KMS-11 (cell line): ENCODE data around the gene IL13.
A peak's percentile ranks its signal among the peaks of the same experiment; 100 is the strongest.

Source experiments
- H2AFZ ChIP-seq: fragments of 200-600 bp; sonication (generic); 2 replicates; pipeline ENCODE4 v1.6.1; 2016; ENCODE audit warnings: antibody characterized with exemption, mixed run types, low read depth
- H3K27ac ChIP-seq: fragments of 200-600 bp; sonication (generic); 2 replicates; pipeline ENCODE4 v1.6.1; 2016; ENCODE audit warnings: mild to moderate bottlenecking, mixed run types
- H3K27me3 ChIP-seq: fragments of 200-600 bp; sonication (generic); 2 replicates; pipeline ENCODE4 v1.6.1; 2017; ENCODE audit warnings: mild to moderate bottlenecking, low read depth, mixed run types, moderate library complexity; ENCODE audit not compliant: insufficient read depth
- H3K36me3 ChIP-seq: fragments of 200-600 bp; sonication (generic); 2 replicates; pipeline ENCODE4 v1.6.1; 2017; ENCODE audit warnings: mild to moderate bottlenecking, mixed run types; ENCODE audit not compliant: insufficient read depth
- H3K4me1 ChIP-seq: fragments of 200-600 bp; sonication (generic); 2 replicates; pipeline ENCODE4 v1.6.1; 2016; ENCODE audit warnings: mild to moderate bottlenecking, low read depth, mixed run types; ENCODE audit not compliant: poor library complexity, severe bottlenecking
- H3K4me2 ChIP-seq: fragments of 200-600 bp; sonication (generic); 2 replicates; pipeline ENCODE4 v1.7.0; 2016; ENCODE audit warnings: mild to moderate bottlenecking, mixed run types
- H3K4me3 ChIP-seq: fragments of 200-600 bp; sonication (generic); IDR thresholded peaks from 2 replicates; pipeline ENCODE4 v1.6.1; 2017; ENCODE audit warnings: low read depth, low read length, mixed read lengths; ENCODE audit not compliant: insufficient read depth
- H3K79me2 ChIP-seq: fragments of 200-600 bp; sonication (generic); 2 replicates; pipeline ENCODE4 v1.6.1; 2016; ENCODE audit warnings: low read depth, mixed run types; ENCODE audit not compliant: insufficient read depth
- H3K9ac ChIP-seq: fragments of 200-600 bp; sonication (generic); 2 replicates; pipeline ENCODE4 v1.6.1; 2016; ENCODE audit warnings: mild to moderate bottlenecking, mixed run types
- H4K20me1 ChIP-seq: fragments of 200-600 bp; sonication (generic); 2 replicates; pipeline ENCODE4 v1.6.1; 2016; ENCODE audit warnings: mild to moderate bottlenecking, mixed run types; ENCODE audit not compliant: insufficient read depth
- CTCF ChIP-seq: fragments of 200-600 bp; sonication (generic); conservative IDR thresholded peaks from 2 replicates; pipeline ENCODE4 v1.6.1; 2017; ENCODE audit warnings: low read depth, mild to moderate bottlenecking, antibody characterized with exemption, low read length, moderate library complexity, mixed read lengths

Gene IL13

GRCh38 chr5:132661231-132662003 is 3.4 kb downstream of the IL13 start:
- Histone ChIP-seq H3K4me1 (peaks cover 12% of the 10 kb centered on the region), H3K27me3 (no peaks in the 10 kb centered on the region), H3K27ac (no peak overlapping the region), H4K20me1 (no peaks in the 10 kb centered on the region), H3K79me2 (no peaks in the 10 kb centered on the region), H3K9ac (no peak overlapping the region), H3K4me3 (no peak overlapping the region), H2AFZ (no peak overlapping the region), H3K4me2 (no peak overlapping the region), H3K36me3 (no peaks in the 10 kb centered on the region)
- no peak for TF ChIP-seq CTCF

GRCh38 chr5:132662004-132662401 is 4.0 kb downstream of the IL13 start:
- no peaks in the 10 kb centered on the region for H3K36me3 ChIP-seq
- no peak overlapping the region for H3K4me3 ChIP-seq
- no peak overlapping the region for H3K9ac ChIP-seq
- H4K20me1 ChIP-seq: no peaks in the 10 kb centered on the region
- H3K4me1 ChIP-seq: peaks cover 12% of the 10 kb centered on the region
- no peak for TF ChIP-seq CTCF
- H3K27me3 ChIP-seq: no peaks in the 10 kb centered on the region
- no peak overlapping the region for H2AFZ ChIP-seq
- H3K79me2 ChIP-seq: no peaks in the 10 kb centered on the region
- H3K27ac ChIP-seq: no peak overlapping the region
- H3K4me2 ChIP-seq: no peak overlapping the region

GRCh38 chr5:132662925-132663770 is 5.2 kb downstream of the IL13 start:
- Histone ChIP-seq H3K27ac (no peak overlapping the region), H3K79me2 (no peaks in the 10 kb centered on the region), H2AFZ (peak overlapping the region; percentile 32; the same call in 1 of the 2 replicates), H3K36me3 (no peaks in the 10 kb centered on the region), H3K27me3 (no peaks in the 10 kb centered on the region), H3K4me3 (no peak overlapping the region), H4K20me1 (no peaks in the 10 kb centered on the region), H3K4me1 (peaks cover 12% of the 10 kb centered on the region), H3K9ac (no peak overlapping the region), H3K4me2 (no peak overlapping the region)
- no peak for TF ChIP-seq CTCF

GRCh38 chr5:132663771-132664695 is 6.1 kb downstream of the IL13 start:
- peaks cover 12% of the 10 kb centered on the region for H3K4me1 ChIP-seq
- H3K27me3 ChIP-seq: no peaks in the 10 kb centered on the region
- no peaks in the 10 kb centered on the region for H4K20me1 ChIP-seq
- no peak overlapping the region for H3K4me3 ChIP-seq
- no peak for TF ChIP-seq CTCF
- H2AFZ ChIP-seq: no peak overlapping the region
- H3K4me2 ChIP-seq: no peak overlapping the region
- H3K79me2 ChIP-seq: no peaks in the 10 kb centered on the region
- H3K36me3 ChIP-seq: no peaks in the 10 kb centered on the region
- no peak overlapping the region for H3K9ac ChIP-seq
- no peak overlapping the region for H3K27ac ChIP-seq
